C4-2B (cell line): Measurements from ENCODE around the gene AKAP3.

Experiments
- ZFX ChIP-seq: fragments of 450-650 bp; IDR thresholded peaks from 2 replicates; pipeline ENCODE4 v1.6.1; 2017
- TF ChIP-seq, protein P1 (sequence below): fragments of 450-650 bp; conservative IDR thresholded peaks from 2 replicates; pipeline ENCODE4 v1.5.1; 2017; ENCODE audit warnings: mild to moderate bottlenecking

DNA sequence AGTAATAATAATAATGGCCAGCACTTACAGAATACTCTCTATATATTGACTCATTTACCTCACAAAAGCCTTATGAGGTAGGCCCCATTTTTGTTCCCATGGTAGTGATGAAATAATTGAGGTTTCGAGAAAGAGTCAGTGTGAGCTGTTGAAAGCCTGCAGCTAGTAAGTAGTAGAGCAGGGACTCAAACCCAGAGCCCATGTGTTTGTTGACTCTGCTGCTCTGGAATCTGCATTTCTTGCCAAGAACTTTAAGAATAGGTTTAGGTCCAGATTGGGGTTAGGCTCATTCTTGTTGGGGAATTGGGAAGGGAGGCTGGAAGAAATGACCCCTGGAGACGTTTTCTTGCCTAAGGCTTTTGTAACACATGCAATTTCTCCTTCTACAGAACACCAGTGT, 58.9 kb downstream of the AKAP3 start:
- TF ChIP-seq, protein P1, sequence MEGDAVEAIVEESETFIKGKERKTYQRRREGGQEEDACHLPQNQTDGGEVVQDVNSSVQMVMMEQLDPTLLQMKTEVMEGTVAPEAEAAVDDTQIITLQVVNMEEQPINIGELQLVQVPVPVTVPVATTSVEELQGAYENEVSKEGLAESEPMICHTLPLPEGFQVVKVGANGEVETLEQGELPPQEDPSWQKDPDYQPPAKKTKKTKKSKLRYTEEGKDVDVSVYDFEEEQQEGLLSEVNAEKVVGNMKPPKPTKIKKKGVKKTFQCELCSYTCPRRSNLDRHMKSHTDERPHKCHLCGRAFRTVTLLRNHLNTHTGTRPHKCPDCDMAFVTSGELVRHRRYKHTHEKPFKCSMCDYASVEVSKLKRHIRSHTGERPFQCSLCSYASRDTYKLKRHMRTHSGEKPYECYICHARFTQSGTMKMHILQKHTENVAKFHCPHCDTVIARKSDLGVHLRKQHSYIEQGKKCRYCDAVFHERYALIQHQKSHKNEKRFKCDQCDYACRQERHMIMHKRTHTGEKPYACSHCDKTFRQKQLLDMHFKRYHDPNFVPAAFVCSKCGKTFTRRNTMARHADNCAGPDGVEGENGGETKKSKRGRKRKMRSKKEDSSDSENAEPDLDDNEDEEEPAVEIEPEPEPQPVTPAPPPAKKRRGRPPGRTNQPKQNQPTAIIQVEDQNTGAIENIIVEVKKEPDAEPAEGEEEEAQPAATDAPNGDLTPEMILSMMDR = no peak
- TF ChIP-seq ZFX = no peak
